Colonic mucosa (tissue), 4 donors: Measurements from ENCODE around the gene SYCP2. TPM values are rescaled to one million over a fixed set of nuclear protein-coding genes. Genes with fewer than 3 reads are reported as not detected.
"Not testable (repeated sequence)": the region's sequence is repeated elsewhere in the genome, so short reads cannot be mapped to it uniquely, and the experiment has no call there.

ENCODE experiments used
- DNase-seq: peaks from one replicate; pipeline ENCODE4 v3.0.0-alpha.2; 2020
- H3K27ac ChIP-seq: fragments of 200-600 bp; one replicate; pipeline ENCODE4 v1.8.0; 2021
- H3K27me3 ChIP-seq: fragments of 200-600 bp; one replicate; pipeline ENCODE4 v1.8.0; 2021
- H3K36me3 ChIP-seq: fragments of 200-600 bp; one replicate; pipeline ENCODE4 v1.8.0; 2021
- H3K4me1 ChIP-seq: fragments of 200-600 bp; one replicate; pipeline ENCODE4 v1.8.0; 2021; ENCODE audit warnings: mild to moderate bottlenecking
- H3K4me3 ChIP-seq: fragments of 200-600 bp; one replicate; pipeline ENCODE4 v1.8.0; 2021
- H3K9ac ChIP-seq, 2 donors: one replicate each; pipeline ENCODE4 v1.7.0; 2013; ENCODE audit warnings: control low read depth in 2 of 2, low read depth in 2 of 2, low read length in 2 of 2
- H3K9me3 ChIP-seq: fragments of 200-600 bp; one replicate; pipeline ENCODE4 v1.8.0; 2021
- intact Hi-C: fragments of 100-400 bp; cut with DNase I; formaldehyde crosslinking; loops from one replicate; pipeline ENCODE4 v1.14.1; 2022
- total RNA-seq, 2 donors: library from RNA; stranded (reverse); fragmentation: NEBNext Ultra II Directional in 1 of 2; extraction: Animal tissue kit (Norgen Biotek cat#: 25700) in 1 of 2; gene quantifications; one replicate each; pipeline ENCODE4 v1.2.1, GENCODE V29; 2021
- TF ChIP-seq, protein P1 (sequence below): fragments of 200-600 bp; IDR thresholded peaks from one replicate; pipeline ENCODE4 v1.8.0; 2022; ENCODE audit warnings: antibody characterized with exemption, mild to moderate bottlenecking
- donor health status: healthy.
- donor health status: DM: no; HTN: no; CAD: no.
- donor health status: DM: no; HTN: no; CAD: no.

The SYCP2 gene
- total RNA-seq, 2 donors from 2014 or later, result 0.74 to 1.1 TPM

DNA sequence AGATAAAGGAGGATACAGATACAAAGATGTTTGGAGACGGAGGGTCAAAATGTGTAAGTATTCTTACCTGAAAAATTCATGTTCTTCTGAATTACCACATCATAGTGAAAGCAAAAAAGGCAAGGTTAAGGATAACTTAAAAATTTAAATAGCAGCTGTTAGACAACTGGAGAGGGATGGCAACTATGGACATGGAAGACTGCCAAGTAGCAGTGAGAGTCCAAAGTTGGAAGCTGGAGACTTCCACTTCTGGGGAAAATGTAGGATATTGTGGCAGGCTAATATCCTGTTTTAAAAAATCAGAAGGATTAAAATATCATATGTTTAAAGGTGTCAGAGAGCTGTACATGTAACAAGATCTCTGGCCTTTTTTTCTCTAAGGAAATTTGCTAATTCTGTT lies 29.8 kb downstream of the SYCP2 start:
- Histone ChIP-seq H3K9me3 (no peaks in the 10 kb centered on the region), H3K27me3 (no peaks in the 10 kb centered on the region), H3K36me3 (no peaks in the 10 kb centered on the region), H3K9ac (no peak overlapping the region), H3K4me1 (no peaks in the 10 kb centered on the region), H3K27ac (no peak overlapping the region), H3K4me3 (no peak overlapping the region)
- intact Hi-C loops, result no loop called here
- TF ChIP-seq, protein P1, sequence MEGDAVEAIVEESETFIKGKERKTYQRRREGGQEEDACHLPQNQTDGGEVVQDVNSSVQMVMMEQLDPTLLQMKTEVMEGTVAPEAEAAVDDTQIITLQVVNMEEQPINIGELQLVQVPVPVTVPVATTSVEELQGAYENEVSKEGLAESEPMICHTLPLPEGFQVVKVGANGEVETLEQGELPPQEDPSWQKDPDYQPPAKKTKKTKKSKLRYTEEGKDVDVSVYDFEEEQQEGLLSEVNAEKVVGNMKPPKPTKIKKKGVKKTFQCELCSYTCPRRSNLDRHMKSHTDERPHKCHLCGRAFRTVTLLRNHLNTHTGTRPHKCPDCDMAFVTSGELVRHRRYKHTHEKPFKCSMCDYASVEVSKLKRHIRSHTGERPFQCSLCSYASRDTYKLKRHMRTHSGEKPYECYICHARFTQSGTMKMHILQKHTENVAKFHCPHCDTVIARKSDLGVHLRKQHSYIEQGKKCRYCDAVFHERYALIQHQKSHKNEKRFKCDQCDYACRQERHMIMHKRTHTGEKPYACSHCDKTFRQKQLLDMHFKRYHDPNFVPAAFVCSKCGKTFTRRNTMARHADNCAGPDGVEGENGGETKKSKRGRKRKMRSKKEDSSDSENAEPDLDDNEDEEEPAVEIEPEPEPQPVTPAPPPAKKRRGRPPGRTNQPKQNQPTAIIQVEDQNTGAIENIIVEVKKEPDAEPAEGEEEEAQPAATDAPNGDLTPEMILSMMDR, result no peak
- DNase-seq, result no peak

DNA sequence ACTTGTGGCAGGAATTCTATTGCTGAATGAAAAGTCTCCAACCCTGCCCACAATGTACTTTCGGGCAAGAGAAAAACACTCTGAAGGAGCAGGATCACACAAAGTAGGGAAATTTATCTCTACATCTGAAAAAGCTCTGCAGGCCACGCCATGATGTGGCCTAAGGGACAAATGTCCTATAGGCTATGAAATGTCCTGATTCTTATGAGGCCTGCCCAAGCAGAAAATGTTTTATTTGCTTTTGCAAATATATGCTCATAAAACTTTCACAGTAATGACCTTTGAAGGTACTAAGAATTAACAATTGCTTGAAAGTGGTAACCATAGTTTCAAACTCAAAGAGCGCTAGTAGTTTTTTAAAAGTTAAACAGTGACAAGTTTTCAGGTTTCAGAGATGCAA lies 31.0 kb downstream of the SYCP2 start:
- TF ChIP-seq, protein P1, result no peak
- intact Hi-C loops, result no loop called here
- Histone ChIP-seq H3K9ac (no peak overlapping the region), H3K27ac (no peak overlapping the region), H3K9me3 (no peaks in the 10 kb centered on the region), H3K36me3 (no peaks in the 10 kb centered on the region), H3K27me3 (no peaks in the 10 kb centered on the region), H3K4me1 (no peaks in the 10 kb centered on the region), H3K4me3 (no peak overlapping the region)
- no peak for DNase-seq

DNA sequence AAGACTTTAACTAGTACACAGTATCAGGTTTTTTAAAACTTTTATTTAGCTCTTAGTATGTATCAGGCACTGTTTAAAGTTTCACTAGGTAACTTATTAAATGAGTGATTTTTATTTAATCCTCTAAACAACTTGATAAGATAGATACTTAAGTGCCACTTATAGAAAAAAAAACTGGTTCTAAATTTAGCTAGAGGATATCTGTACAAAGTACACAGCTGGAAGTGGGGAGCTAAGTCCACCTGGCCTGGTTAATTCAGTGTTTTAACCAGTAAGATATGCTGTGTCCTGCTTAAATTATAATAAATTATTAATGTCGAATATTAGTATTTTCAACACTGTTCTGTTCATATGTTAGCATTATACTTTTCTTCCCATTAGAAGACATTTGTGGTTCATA lies 37.5 kb downstream of the SYCP2 start:
- DNase-seq, result no peak
- Histone ChIP-seq H3K27ac (no peak overlapping the region), H3K9me3 (no peaks in the 10 kb centered on the region), H3K9ac (no peak overlapping the region), H3K4me1 (no peaks in the 10 kb centered on the region), H3K27me3 (no peaks in the 10 kb centered on the region), H3K4me3 (no peak overlapping the region), H3K36me3 (no peaks in the 10 kb centered on the region)
- intact Hi-C loops, result no loop called here
- TF ChIP-seq, protein P1, result no peak

DNA sequence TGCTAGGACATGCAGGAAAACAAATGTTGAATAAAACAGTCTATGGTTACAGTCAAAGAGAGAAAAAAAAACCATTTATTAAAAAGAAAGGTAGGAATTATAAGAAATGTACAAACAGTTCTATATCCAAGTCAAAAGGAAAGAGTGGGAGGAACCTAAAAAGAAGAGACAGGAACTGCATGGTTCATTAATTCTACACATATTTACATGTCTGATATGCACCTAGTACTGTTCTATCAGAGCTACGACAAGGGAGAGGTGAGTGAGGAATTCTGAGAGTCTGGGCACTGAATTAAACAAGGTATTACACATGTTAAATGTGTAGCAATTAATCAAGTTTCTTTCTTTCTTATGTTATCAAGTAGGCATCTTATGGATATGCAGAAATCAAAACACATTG lies 41.9 kb downstream of the SYCP2 start:
- Histone ChIP-seq H3K9me3 (no peaks in the 10 kb centered on the region), H3K9ac (no peak overlapping the region), H3K4me1 (no peaks in the 10 kb centered on the region), H3K4me3 (no peak overlapping the region), H3K36me3 (no peaks in the 10 kb centered on the region), H3K27me3 (no peaks in the 10 kb centered on the region), H3K27ac (no peak overlapping the region)
- TF ChIP-seq, protein P1, result no peak
- intact Hi-C loops, result no loop called here
- no peak for DNase-seq

DNA sequence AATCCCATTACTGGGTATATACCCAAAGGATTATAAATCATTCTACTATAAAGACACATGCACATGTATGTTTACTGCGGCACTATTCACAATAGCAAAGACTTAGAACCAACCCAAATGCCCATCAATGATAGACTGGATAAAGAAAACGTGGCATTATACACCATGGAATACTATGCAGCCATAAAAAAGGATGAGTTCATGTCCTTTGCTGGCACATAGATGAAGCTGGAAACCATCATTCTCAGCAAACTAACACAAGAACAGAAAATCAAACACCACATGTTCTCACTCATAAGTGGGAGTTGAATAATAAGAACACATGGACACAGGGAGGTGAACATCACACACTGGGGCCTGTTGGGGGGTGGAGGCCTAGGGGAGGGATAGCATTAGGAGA lies 43.4 kb downstream of the SYCP2 start:
- H3K9ac ChIP-seq, H3K4me3 ChIP-seq, DNase-seq, H3K36me3 ChIP-seq, H3K27ac ChIP-seq, H3K27me3 ChIP-seq, intact Hi-C loops, H3K4me1 ChIP-seq, H3K9me3 ChIP-seq: not testable (repeated sequence)

DNA sequence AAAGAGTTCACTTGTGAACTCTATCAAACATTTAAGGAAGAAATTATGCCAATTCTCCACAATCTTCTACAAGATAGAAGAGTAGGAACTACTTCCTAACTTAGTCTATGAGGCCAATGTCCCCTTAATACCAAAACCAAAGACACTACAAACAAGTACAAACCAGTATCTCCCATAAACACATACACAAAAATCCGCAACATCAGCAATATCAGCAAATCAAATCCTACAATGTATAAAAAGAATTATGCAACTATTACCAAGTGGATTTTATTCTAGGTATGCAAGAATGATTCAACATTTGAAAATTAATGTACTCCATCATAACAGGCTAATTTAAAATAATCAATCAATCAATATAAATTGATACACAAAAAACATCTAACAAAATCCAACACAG lies 45.4 kb downstream of the SYCP2 start:
- H3K9me3 ChIP-seq, result no peaks in the 10 kb centered on the region
- H3K27me3 ChIP-seq, result no peaks in the 10 kb centered on the region
- no peaks in the 10 kb centered on the region for H3K36me3 ChIP-seq
- TF ChIP-seq, protein P1, result no peak
- H3K9ac ChIP-seq, result no peak overlapping the region
- intact Hi-C loops, result no loop called here
- no peak overlapping the region for H3K4me3 ChIP-seq
- H3K4me1 ChIP-seq, result no peaks in the 10 kb centered on the region
- no peak overlapping the region for H3K27ac ChIP-seq
- DNase-seq, result no peak
